Ectodermal cell (in vitro differentiated cells): Measurements from ENCODE around the gene PDK2.

Experiments used
- H3K27ac ChIP-seq: 2 replicates; pipeline ENCODE4 v1.7.0; 2013; ENCODE audit warnings: mild to moderate bottlenecking, low read depth, low read length; ENCODE audit not compliant: insufficient read depth, poor library complexity, severe bottlenecking
- H3K27me3 ChIP-seq: 2 replicates; pipeline ENCODE4 v1.7.0; 2013; ENCODE audit warnings: mild to moderate bottlenecking, low read length; ENCODE audit not compliant: insufficient read depth, control insufficient read depth, poor library complexity, severe bottlenecking
- H3K36me3 ChIP-seq: one replicate; pipeline ENCODE4 v1.7.0; 2013; ENCODE audit warnings: low read length; ENCODE audit not compliant: control insufficient read depth, insufficient read depth
- H3K4me1 ChIP-seq: one replicate; pipeline ENCODE4 v1.7.0; 2013; ENCODE audit warnings: low read length; ENCODE audit not compliant: control insufficient read depth, insufficient read depth
- H3K4me3 ChIP-seq: 2 replicates; pipeline ENCODE4 v1.7.0; 2013; ENCODE audit warnings: low read depth, low read length, control low read depth; ENCODE audit not compliant: insufficient read depth
- H3K9me3 ChIP-seq: 2 replicates; pipeline ENCODE4 v1.7.0; 2013; ENCODE audit warnings: mild to moderate bottlenecking, low read length, moderate library complexity; ENCODE audit not compliant: control insufficient read depth
- WGBS, 2 experiments: methylation state at CpG; one replicate each; pipeline ENCODE4 v1.1.7; 2013; ENCODE audit warnings: missing lambda C conversion rate in 2 of 2; 5-methylcytosine and 5-hydroxymethylcytosine counted together

PDK2 gene

DNA sequence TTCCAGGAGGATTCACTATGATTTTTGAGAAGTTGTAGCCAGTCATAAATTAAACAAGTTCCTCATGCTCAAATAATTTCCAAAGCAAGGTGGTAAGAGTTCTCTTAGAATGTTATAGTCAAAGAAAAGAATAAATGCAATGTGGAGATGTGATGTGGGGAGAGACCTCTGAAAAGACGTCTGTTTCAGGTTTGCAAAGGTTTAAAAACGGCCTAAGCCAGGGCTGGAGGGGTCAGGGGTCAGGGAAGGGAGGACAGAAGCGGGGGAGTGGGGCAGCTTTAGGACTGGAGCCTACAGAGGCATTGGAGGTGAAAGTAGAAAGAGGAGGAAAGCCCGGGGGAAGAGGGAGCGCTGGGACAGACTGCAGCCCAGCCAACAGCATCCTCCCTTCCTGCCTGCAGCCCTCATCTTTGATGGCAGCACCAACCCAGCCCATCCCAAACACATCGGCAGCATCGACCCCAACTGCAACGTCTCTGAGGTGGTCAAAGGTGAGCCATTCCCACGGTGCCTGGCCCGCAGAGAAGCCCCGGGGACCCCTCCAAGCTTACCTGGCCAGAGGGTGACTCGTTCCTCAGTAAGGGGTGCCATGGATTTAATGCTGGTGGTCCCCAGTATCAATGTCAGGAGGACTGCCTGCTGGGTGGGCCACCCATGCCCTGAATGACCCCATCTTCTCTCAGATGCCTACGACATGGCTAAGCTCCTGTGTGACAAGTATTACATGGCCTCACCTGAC lies 11.4 kb downstream of the PDK2 start:
- H3K27ac ChIP-seq = no peak overlapping the region
- H3K9me3 ChIP-seq = no peaks in the 10 kb centered on the region
- H3K27me3 ChIP-seq = no peaks in the 10 kb centered on the region
- H3K4me1 ChIP-seq = peaks cover 17% of the 10 kb centered on the region
- no peaks in the 10 kb centered on the region for H3K36me3 ChIP-seq
- 76 to 80% methylated on average over 13 of the region's 13 CpGs for WGBS, 2 experiments
- no peak overlapping the region for H3K4me3 ChIP-seq

DNA sequence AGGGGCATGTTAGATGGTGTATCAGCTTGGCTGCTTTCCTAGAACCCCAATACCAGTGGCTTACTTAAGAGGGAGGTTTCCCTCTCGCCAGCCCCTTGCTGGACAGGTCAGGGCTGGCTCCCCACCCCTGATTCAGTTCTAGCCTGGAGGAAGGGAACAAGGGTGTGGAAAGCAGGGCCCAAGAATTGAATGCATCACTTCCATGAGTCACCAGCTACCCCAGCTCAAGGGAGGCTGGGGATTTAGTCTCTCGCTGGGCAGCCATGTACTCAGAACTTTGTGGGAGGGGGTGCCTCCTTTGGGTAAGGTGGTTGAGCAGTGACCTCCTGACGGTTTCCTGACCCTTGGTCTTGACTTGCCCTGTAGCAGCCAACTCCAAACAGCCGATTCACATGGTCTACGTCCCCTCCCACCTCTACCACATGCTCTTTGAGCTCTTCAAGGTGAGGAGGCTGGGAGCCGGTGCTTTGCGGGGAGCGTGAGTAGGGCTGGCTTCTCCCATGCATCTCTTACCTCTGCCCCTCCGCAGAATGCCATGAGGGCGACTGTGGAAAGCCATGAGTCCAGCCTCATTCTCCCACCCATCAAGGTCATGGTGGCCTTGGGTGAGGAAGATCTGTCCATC lies 12.8 kb downstream of the PDK2 start:
- Histone ChIP-seq H3K27ac (no peak overlapping the region), H3K36me3 (no peaks in the 10 kb centered on the region), H3K27me3 (no peaks in the 10 kb centered on the region), H3K4me3 (no peak overlapping the region), H3K4me1 (peaks cover 17% of the 10 kb centered on the region), H3K9me3 (no peaks in the 10 kb centered on the region)
- WGBS, 2 experiments = 90 to 92% methylated on average over 10 of the region's 10 CpGs

DNA sequence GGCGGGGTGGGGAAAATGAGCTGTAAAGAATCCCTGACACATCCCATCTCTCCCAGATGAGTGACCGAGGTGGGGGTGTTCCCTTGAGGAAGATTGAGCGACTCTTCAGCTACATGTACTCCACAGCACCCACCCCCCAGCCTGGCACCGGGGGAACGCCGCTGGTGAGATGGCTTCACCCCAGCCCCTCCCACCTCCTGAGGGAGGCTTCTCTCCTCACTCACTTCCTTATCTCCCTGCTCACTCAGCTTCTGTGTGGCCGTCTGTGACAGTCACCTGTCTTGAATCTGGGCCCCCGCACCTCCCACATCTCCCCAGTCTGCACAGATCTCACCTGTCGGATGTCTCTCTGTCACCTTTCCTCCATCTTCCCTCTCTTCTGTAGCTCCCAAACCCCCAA lies 13.4 kb downstream of the PDK2 start:
- H3K27me3 ChIP-seq = no peaks in the 10 kb centered on the region
- peaks cover 18% of the 10 kb centered on the region for H3K4me1 ChIP-seq
- H3K9me3 ChIP-seq = no peaks in the 10 kb centered on the region
- no peak overlapping the region for H3K27ac ChIP-seq
- 91 to 92% methylated on average over 9 of the region's 9 CpGs for WGBS, 2 experiments
- H3K4me3 ChIP-seq = no peak overlapping the region
- no peaks in the 10 kb centered on the region for H3K36me3 ChIP-seq

DNA sequence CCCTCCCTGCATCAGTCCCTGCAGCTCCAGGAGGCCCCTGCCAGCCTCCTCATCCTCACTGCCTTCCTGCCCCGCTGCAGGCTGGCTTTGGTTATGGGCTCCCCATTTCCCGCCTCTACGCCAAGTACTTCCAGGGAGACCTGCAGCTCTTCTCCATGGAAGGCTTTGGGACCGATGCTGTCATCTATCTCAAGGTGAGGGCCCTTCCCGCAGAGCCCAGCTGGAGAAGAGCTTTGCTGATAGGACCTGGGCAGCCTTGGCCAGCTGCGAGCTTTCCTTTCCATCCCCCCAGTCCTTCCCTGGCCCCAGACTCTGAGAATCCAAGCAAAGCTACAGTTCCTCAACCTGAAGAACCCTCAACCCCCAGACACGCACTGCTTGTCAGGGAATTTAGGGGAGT lies 14.1 kb downstream of the PDK2 start:
- Histone ChIP-seq H3K36me3 (no peaks in the 10 kb centered on the region), H3K9me3 (no peaks in the 10 kb centered on the region), H3K4me3 (no peak overlapping the region), H3K27ac (no peak overlapping the region), H3K4me1 (peaks cover 18% of the 10 kb centered on the region), H3K27me3 (no peaks in the 10 kb centered on the region)
- WGBS, 2 experiments = 95% methylated on average over 7 of the region's 7 CpGs

DNA sequence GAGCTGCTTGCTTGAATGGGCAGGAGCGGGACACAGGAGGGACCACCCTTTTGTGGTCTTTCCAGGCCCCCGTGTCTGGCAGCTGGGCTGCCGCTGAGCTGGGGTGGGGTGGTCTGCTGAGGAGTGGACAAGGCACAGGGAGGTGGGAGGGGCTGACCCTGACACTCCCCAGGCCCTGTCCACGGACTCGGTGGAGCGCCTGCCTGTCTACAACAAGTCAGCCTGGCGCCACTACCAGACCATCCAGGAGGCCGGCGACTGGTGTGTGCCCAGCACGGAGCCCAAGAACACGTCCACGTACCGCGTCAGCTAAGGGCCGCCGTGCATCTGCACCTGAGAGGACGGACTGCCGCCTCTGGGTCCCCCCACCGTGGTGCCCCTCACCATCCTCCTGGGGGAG lies 14.6 kb downstream of the PDK2 start:
- WGBS, 2 experiments = 93 to 94% methylated on average over 19 of the region's 19 CpGs
- Histone ChIP-seq H3K27ac (no peak overlapping the region), H3K4me3 (no peak overlapping the region), H3K27me3 (no peaks in the 10 kb centered on the region), H3K9me3 (no peaks in the 10 kb centered on the region), H3K36me3 (no peaks in the 10 kb centered on the region), H3K4me1 (peaks cover 18% of the 10 kb centered on the region)

DNA sequence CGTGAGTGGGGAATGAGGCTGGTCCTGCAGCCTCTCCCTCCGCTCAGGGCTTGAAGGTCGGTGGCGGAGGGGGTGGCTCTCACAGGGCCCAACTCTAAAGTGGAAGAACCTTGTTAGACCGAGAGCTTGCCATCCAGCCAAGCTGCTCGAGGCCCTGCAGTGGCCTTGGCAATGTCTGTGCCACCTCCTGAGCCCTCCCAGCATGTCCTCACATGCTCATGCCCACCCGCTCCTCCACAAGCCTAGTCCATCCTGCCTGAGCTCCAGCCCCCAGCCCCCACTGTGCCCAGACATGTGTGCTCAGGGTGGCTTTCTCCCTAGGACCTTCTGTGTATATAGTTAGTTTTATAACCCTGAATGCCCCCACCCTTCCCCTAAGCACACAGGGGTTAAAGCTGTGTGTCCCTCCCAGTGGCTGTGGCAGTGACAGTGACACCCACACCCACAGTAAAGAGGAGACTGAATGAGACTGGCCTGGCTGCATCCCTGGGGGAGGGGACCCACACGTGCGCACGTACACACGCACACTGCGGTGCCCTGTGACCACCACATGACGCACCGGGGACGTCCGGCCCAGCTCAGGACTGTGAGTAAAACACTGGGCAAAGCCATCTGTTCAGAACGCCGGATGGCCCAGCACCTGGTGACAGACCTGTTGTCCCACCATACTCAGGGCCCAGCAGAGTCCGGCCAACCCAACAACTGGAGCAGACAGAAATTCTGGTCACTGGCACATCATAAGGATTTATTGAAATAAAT lies 15.6 kb downstream of the PDK2 start:
- Histone ChIP-seq H3K27me3 (no peaks in the 10 kb centered on the region), H3K4me3 (no peak overlapping the region), H3K9me3 (no peaks in the 10 kb centered on the region), H3K36me3 (no peaks in the 10 kb centered on the region), H3K27ac (peak overlapping the region; percentile 38), H3K4me1 (peaks cover 18% of the 10 kb centered on the region)
- WGBS, 2 experiments = 94% methylated on average over 19 of the region's 19 CpGs

DNA sequence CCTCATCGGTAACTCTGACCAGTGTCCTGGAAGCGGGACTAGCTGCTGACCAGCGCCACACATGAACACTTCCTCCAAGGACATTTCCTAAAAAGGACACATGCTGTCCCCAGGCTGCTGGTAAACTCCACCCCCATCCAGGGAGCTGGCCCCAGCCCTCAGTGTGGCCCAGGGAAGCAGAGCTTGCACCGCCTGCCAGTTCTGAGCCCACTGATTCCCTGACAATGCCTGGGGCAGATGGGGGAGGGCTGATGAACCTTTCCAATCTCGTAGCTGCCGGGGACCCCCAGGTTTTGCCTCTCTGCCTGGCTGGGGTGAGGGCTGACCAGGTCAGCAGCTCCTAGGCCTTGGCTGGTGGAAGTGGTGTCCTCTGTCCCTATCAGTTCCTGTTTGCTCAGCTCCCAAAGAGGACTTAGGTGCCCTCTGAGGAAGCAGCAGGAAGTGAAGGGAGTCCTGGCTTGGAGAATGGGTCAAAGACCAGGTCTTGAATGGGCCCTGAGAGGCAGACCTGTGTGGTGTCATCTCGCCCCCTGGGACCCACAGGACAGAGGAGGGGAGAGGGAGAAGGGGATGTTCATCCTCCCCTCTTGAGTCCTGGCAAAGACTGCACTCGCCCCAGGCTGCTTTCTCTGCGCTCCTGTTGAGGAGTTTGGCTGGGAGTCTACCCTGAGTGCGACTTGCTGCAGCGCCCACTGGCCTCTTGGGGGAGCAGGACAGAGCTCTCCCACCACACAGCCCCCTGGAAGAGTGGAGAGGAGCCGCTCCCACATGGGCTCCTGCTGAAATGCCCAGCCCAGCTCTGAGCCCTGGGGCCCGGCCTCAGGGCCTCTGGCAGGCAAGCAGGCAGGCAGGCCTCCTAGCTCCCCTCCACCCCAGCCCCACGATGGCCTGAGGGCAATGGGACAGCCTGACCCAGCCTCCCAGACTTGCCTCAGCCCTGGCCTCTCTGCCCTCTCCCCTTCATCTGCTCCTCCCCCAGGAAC lies 16.8 kb downstream of the PDK2 start:
- Histone ChIP-seq H3K27ac (peak overlapping the region; percentile 30), H3K27me3 (peaks cover 5% of the 10 kb centered on the region), H3K4me1 (peaks cover 23% of the 10 kb centered on the region), H3K9me3 (no peaks in the 10 kb centered on the region), H3K36me3 (no peaks in the 10 kb centered on the region), H3K4me3 (no peak overlapping the region)
- 57 to 60% methylated on average over 14 of the region's 14 CpGs for WGBS, 2 experiments

DNA sequence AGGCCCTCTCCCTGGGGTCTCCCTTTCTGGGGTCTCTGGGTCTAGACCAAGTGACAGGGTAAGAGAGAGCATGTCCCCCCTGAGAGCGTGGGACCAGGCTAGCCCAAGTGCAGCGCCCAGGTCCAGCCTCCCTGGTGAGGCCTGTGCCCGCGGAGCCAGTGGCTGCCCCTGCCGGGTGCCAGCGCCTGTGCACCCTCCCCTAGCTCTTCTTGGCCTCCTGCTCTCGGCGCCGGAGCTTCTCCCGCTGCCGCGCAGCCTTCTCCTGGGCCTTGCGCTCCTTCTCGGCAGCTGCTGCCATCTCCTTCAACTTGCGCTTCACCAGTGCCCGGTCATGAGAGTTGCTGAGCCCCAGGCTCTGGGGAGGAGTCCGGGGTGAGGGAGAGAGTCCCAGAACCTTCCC lies 17.5 kb downstream of the PDK2 start:
- H3K27ac ChIP-seq = no peak overlapping the region
- H3K27me3 ChIP-seq = peaks cover 12% of the 10 kb centered on the region

DNA sequence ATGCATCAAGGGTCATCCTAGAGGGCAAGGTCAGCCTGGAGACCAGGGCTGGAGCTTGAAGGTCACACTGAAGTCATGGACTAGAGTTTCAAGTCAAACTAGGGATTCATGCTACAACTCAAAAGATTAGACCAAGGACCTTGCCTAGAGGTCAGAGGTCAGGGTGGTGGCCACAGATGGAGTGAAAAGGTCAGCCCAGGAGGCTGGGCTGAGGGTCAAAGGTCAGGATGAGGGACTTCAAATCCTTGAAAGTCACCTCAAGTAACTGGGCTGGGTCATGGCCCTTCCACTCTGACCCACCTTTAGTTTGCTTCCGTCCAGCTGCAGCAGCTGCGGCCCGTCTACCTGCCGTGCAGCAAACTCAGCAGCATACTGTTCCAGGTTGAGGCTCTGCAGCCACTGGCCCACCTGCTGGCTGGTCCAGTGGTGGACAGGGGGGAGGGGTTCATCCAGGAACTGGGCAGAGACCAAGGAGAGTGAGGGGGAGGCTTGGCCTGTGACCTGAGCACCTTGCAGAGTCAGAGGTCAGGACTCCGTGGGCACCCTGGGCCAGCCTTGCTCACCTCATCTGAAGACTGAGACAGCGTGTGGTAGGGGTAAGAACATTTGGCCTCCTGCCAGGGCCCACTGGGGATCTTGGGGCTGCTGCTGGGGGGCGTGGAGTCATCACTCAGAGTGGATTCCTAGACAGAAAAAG lies 18.6 kb downstream of the PDK2 start:
- Histone ChIP-seq H3K27ac (no peak overlapping the region), H3K9me3 (no peaks in the 10 kb centered on the region), H3K36me3 (no peaks in the 10 kb centered on the region), H3K4me1 (peaks cover 31% of the 10 kb centered on the region), H3K4me3 (no peak overlapping the region), H3K27me3 (peaks cover 23% of the 10 kb centered on the region)
- 92 to 94% methylated on average over 7 of the region's 7 CpGs for WGBS, 2 experiments

More for the DNA sequence above, 17.5 kb downstream of the PDK2 start:
- H3K36me3 ChIP-seq = no peaks in the 10 kb centered on the region
- 92 to 95% methylated on average over 17 of the region's 17 CpGs for WGBS, 2 experiments
- peaks cover 29% of the 10 kb centered on the region for H3K4me1 ChIP-seq
- no peak overlapping the region for H3K4me3 ChIP-seq
- H3K9me3 ChIP-seq = no peaks in the 10 kb centered on the region
